ENCODE results near the gene FAM9C. TPM values are rescaled to one million over a fixed set of nuclear protein-coding genes. Genes with fewer than 3 reads are reported as not detected.

The FAM9C gene
- total and polyA plus RNA-seq, 2 donors, result 0.07 TPM; not detected in 1

GRCh38 chrX:13050151-13050550 is 5.7 kb upstream of the FAM9C start:
- peaks cover 0 to 3% of the 10 kb centered on the region in 2 donors for H3K4me1 ChIP-seq (ENCODE audit: control insufficient read depth in 2 of 2, insufficient read depth in 2 of 2, low read length in 2 of 2)
- H3K9me3 ChIP-seq (ENCODE audit: control insufficient read depth in 2 of 2, insufficient read depth in 1 of 2, low read length in 1 of 2), result peaks cover 0 to 4% of the 10 kb centered on the region in 2 donors
- peak overlapping the region in 1 of 2 donors; percentile 65 for H3K27ac ChIP-seq (ENCODE audit: low read depth in 1 of 2, low read length in 1 of 2)
- no peaks in the 10 kb centered on the region for H3K27me3 ChIP-seq (ENCODE audit: control insufficient read depth in 2 of 2, insufficient read depth in 1 of 2, low read length in 1 of 2)
- WGBS, result over 99% methylated on average over 4 of the region's 4 CpGs
- no peak overlapping the region for H3K4me3 ChIP-seq (ENCODE audit: low read length in 2 of 2)
- no peak for DNase-seq (ENCODE audit: low read depth in 6 of 9, low spot score in 9 of 9)
- H3K36me3 ChIP-seq (ENCODE audit: control insufficient read depth in 2 of 2, insufficient read depth in 2 of 2, low read length in 1 of 2), result no peaks in the 10 kb centered on the region

GRCh38 chrX:13048280-13048679 is 3.9 kb upstream of the FAM9C start:
- Histone ChIP-seq H3K27ac (ENCODE audit: low read depth in 1 of 2, low read length in 1 of 2) (no peak overlapping the region), H3K27me3 (ENCODE audit: control insufficient read depth in 2 of 2, insufficient read depth in 1 of 2, low read length in 1 of 2) (no peaks in the 10 kb centered on the region), H3K4me3 (ENCODE audit: low read length in 2 of 2) (no peak overlapping the region), H3K9me3 (ENCODE audit: control insufficient read depth in 2 of 2, insufficient read depth in 1 of 2, low read length in 1 of 2) (peaks cover 0 to 8% of the 10 kb centered on the region in 2 donors), H3K36me3 (ENCODE audit: control insufficient read depth in 2 of 2, insufficient read depth in 2 of 2, low read length in 1 of 2) (no peaks in the 10 kb centered on the region), H3K4me1 (ENCODE audit: control insufficient read depth in 2 of 2, insufficient read depth in 2 of 2, low read length in 2 of 2) (peaks cover 0 to 3% of the 10 kb centered on the region in 2 donors)
- 97% methylated on average over 1 of the region's 1 CpG for WGBS
- no peak for DNase-seq (ENCODE audit: low read depth in 6 of 9, low spot score in 9 of 9)

GRCh38 chrX:13047759-13048158 is 3.3 kb upstream of the FAM9C start:
- peaks cover 0 to 3% of the 10 kb centered on the region in 2 donors for H3K4me1 ChIP-seq (ENCODE audit: control insufficient read depth in 2 of 2, insufficient read depth in 2 of 2, low read length in 2 of 2)
- no peak for DNase-seq (ENCODE audit: low read depth in 6 of 9, low spot score in 9 of 9)
- H3K36me3 ChIP-seq (ENCODE audit: control insufficient read depth in 2 of 2, insufficient read depth in 2 of 2, low read length in 1 of 2), result no peaks in the 10 kb centered on the region
- H3K27ac ChIP-seq (ENCODE audit: low read depth in 1 of 2, low read length in 1 of 2), result no peak overlapping the region
- no peak overlapping the region for H3K4me3 ChIP-seq (ENCODE audit: low read length in 2 of 2)
- H3K27me3 ChIP-seq (ENCODE audit: control insufficient read depth in 2 of 2, insufficient read depth in 1 of 2, low read length in 1 of 2), result no peaks in the 10 kb centered on the region
- WGBS, result 98% methylated on average over 3 of the region's 3 CpGs
- H3K9me3 ChIP-seq (ENCODE audit: control insufficient read depth in 2 of 2, insufficient read depth in 1 of 2, low read length in 1 of 2), result peaks cover 0 to 8% of the 10 kb centered on the region in 2 donors

- no peak overlapping the region for H3K4me3 ChIP-seq (ENCODE audit: low read length in 2 of 2)
- H3K27ac ChIP-seq (ENCODE audit: low read depth in 1 of 2, low read length in 1 of 2), result no peak overlapping the region
- H3K27me3 ChIP-seq (ENCODE audit: control insufficient read depth in 2 of 2, insufficient read depth in 1 of 2, low read length in 1 of 2), result no peaks in the 10 kb centered on the region
- no peak for DNase-seq (ENCODE audit: low read depth in 6 of 9, low spot score in 9 of 9)
- no peaks in the 10 kb centered on the region for H3K4me1 ChIP-seq (ENCODE audit: control insufficient read depth in 2 of 2, insufficient read depth in 2 of 2, low read length in 2 of 2)
- no peaks in the 10 kb centered on the region for H3K36me3 ChIP-seq (ENCODE audit: control insufficient read depth in 2 of 2, insufficient read depth in 2 of 2, low read length in 1 of 2)
- 92% methylated on average over 1 of the region's 1 CpG for WGBS
- peaks cover 0 to 8% of the 10 kb centered on the region in 2 donors for H3K9me3 ChIP-seq (ENCODE audit: control insufficient read depth in 2 of 2, insufficient read depth in 1 of 2, low read length in 1 of 2)
Observed at GRCh38 chrX:13046141-13046855, 1.9 kb upstream of the FAM9C start.

- Histone ChIP-seq H3K9me3 (ENCODE audit: control insufficient read depth in 2 of 2, insufficient read depth in 1 of 2, low read length in 1 of 2) (peaks cover 0 to 4% of the 10 kb centered on the region in 2 donors), H3K4me3 (ENCODE audit: low read length in 2 of 2) (no peak overlapping the region), H3K4me1 (ENCODE audit: control insufficient read depth in 2 of 2, insufficient read depth in 2 of 2, low read length in 2 of 2) (no peaks in the 10 kb centered on the region), H3K27ac (ENCODE audit: low read depth in 1 of 2, low read length in 1 of 2) (no peak overlapping the region), H3K27me3 (ENCODE audit: control insufficient read depth in 2 of 2, insufficient read depth in 1 of 2, low read length in 1 of 2) (no peaks in the 10 kb centered on the region), H3K36me3 (ENCODE audit: control insufficient read depth in 2 of 2, insufficient read depth in 2 of 2, low read length in 1 of 2) (no peaks in the 10 kb centered on the region)
- 98% methylated on average over 25 of the region's 25 CpGs for WGBS
- no peak for DNase-seq (ENCODE audit: low read depth in 6 of 9, low spot score in 9 of 9)
Observed at GRCh38 chrX:13043938-13044337, 482 bp downstream of the FAM9C start.

- Histone ChIP-seq H3K27me3 (ENCODE audit: control insufficient read depth in 2 of 2, insufficient read depth in 1 of 2, low read length in 1 of 2) (no peaks in the 10 kb centered on the region), H3K4me3 (ENCODE audit: low read length in 2 of 2) (no peak overlapping the region), H3K9me3 (ENCODE audit: control insufficient read depth in 2 of 2, insufficient read depth in 1 of 2, low read length in 1 of 2) (peaks cover 0 to 4% of the 10 kb centered on the region in 2 donors), H3K27ac (ENCODE audit: low read depth in 1 of 2, low read length in 1 of 2) (no peak overlapping the region), H3K4me1 (ENCODE audit: control insufficient read depth in 2 of 2, insufficient read depth in 2 of 2, low read length in 2 of 2) (no peaks in the 10 kb centered on the region), H3K36me3 (ENCODE audit: control insufficient read depth in 2 of 2, insufficient read depth in 2 of 2, low read length in 1 of 2) (no peaks in the 10 kb centered on the region)
- 96% methylated on average over 10 of the region's 10 CpGs for WGBS
- no peak for DNase-seq (ENCODE audit: low read depth in 6 of 9, low spot score in 9 of 9)
Observed at GRCh38 chrX:13043138-13043537, 1.3 kb downstream of the FAM9C start.

- no peaks in the 10 kb centered on the region for H3K4me1 ChIP-seq (ENCODE audit: control insufficient read depth in 2 of 2, insufficient read depth in 2 of 2, low read length in 2 of 2)
- no peak overlapping the region for H3K4me3 ChIP-seq (ENCODE audit: low read length in 2 of 2)
- no peaks in the 10 kb centered on the region for H3K36me3 ChIP-seq (ENCODE audit: control insufficient read depth in 2 of 2, insufficient read depth in 2 of 2, low read length in 1 of 2)
- WGBS, result 97% methylated on average over 3 of the region's 3 CpGs
- H3K9me3 ChIP-seq (ENCODE audit: control insufficient read depth in 2 of 2, insufficient read depth in 1 of 2, low read length in 1 of 2), result no peaks in the 10 kb centered on the region
- no peaks in the 10 kb centered on the region for H3K27me3 ChIP-seq (ENCODE audit: control insufficient read depth in 2 of 2, insufficient read depth in 1 of 2, low read length in 1 of 2)
- no peak for DNase-seq (ENCODE audit: low read depth in 6 of 9, low spot score in 9 of 9)
- H3K27ac ChIP-seq (ENCODE audit: low read depth in 1 of 2, low read length in 1 of 2), result no peak overlapping the region
Observed at GRCh38 chrX:13036896-13037295, 7.5 kb downstream of the FAM9C start.

GRCh38 chrX:13033193-13033592 is 11.2 kb downstream of the FAM9C start:
- Histone ChIP-seq H3K9me3 (ENCODE audit: control insufficient read depth in 2 of 2, insufficient read depth in 1 of 2, low read length in 1 of 2) (no peaks in the 10 kb centered on the region), H3K27me3 (ENCODE audit: control insufficient read depth in 2 of 2, insufficient read depth in 1 of 2, low read length in 1 of 2) (no peaks in the 10 kb centered on the region), H3K27ac (ENCODE audit: low read depth in 1 of 2, low read length in 1 of 2) (no peak overlapping the region), H3K36me3 (ENCODE audit: control insufficient read depth in 2 of 2, insufficient read depth in 2 of 2, low read length in 1 of 2) (no peaks in the 10 kb centered on the region), H3K4me3 (ENCODE audit: low read length in 2 of 2) (no peak overlapping the region), H3K4me1 (ENCODE audit: control insufficient read depth in 2 of 2, insufficient read depth in 2 of 2, low read length in 2 of 2) (peaks cover 9 to 19% of the 10 kb centered on the region in 2 donors)
- WGBS, result 98% methylated on average over 2 of the region's 2 CpGs
- DNase-seq (ENCODE audit: low read depth in 6 of 9, low spot score in 9 of 9), result no peak

- 81% methylated on average over 8 of the region's 8 CpGs for WGBS
- Histone ChIP-seq H3K9me3 (ENCODE audit: control insufficient read depth in 2 of 2, insufficient read depth in 1 of 2, low read length in 1 of 2) (no peaks in the 10 kb centered on the region), H3K4me1 (ENCODE audit: control insufficient read depth in 2 of 2, insufficient read depth in 2 of 2, low read length in 2 of 2) (peaks cover 11 to 21% of the 10 kb centered on the region in 2 donors), H3K27me3 (ENCODE audit: control insufficient read depth in 2 of 2, insufficient read depth in 1 of 2, low read length in 1 of 2) (no peaks in the 10 kb centered on the region), H3K27ac (ENCODE audit: low read depth in 1 of 2, low read length in 1 of 2) (peak overlapping the region; percentile 12 to 52), H3K4me3 (ENCODE audit: low read length in 2 of 2) (no peak overlapping the region), H3K36me3 (ENCODE audit: control insufficient read depth in 2 of 2, insufficient read depth in 2 of 2, low read length in 1 of 2) (no peaks in the 10 kb centered on the region)
- DNase-seq (ENCODE audit: low read depth in 6 of 9, low spot score in 9 of 9), result no peak
Observed at GRCh38 chrX:13029887-13030771, 14.3 kb downstream of the FAM9C start.
